Measurements from ENCODE around the gene VCL. TPM values are rescaled to one million over a fixed set of nuclear protein-coding genes. Genes with fewer than 3 reads are reported as not detected.
"Not testable (repeated sequence)": the region's sequence is repeated elsewhere in the genome, so short reads cannot be mapped to it uniquely, and the experiment has no call there.

VCL gene
- total RNA-seq, 1 experiment from 2014 or later = 378 TPM

GRCh38 chr10:73983096-73984047 lies 14.5 kb upstream of the VCL start:
- Histone ChIP-seq H3K4me3 (no peak overlapping the region), H3K27ac (no peak overlapping the region), H3K36me3 (no peaks in the 10 kb centered on the region), H3K27me3 (replicated peaks) (no peaks in the 10 kb centered on the region), H3K9me3 (replicated peaks) (no peaks in the 10 kb centered on the region), H3K4me1 (replicated peaks) (no peaks in the 10 kb centered on the region)
- no peak for DNase-seq (ENCODE audit: low read depth in 1 of 2, low spot score in 2 of 2)

DNA sequence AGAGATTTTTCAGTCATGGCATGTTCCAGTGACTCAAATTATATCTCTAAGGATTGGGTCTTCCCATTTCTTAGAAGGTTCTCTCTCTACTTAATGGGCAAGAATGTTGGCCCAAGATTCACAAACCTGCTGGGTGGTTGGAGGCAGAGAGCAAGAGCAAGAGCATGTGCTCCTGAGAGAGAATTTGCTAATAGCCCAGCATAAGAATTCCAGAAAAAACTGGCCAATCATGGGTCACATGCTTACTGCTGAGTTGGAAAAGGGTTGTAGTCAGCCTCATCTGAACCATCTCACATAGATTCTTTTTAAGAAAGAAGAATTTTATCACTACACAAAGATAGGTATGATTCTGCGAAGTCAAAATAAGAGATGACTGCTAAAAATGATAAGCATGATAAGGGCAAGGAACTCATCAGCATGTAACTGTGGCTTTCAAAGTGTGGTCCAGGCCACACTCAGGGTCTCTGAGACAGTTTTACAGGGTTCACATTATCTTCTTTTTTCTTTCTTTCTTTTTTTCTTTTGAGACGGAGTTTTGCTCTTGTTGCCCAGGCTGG lies 8.2 kb upstream of the VCL start:
- Histone ChIP-seq H3K4me3 (no peak overlapping the region), H3K36me3 (no peaks in the 10 kb centered on the region), H3K4me1 (replicated peaks) (no peaks in the 10 kb centered on the region), H3K27me3 (replicated peaks) (no peaks in the 10 kb centered on the region), H3K27ac (no peak overlapping the region), H3K9me3 (replicated peaks) (no peaks in the 10 kb centered on the region)
- DNase-seq (ENCODE audit: low read depth in 1 of 2, low spot score in 2 of 2) = no peak

GRCh38 chr10:73991203-73991883 lies 6.6 kb upstream of the VCL start:
- Histone ChIP-seq H3K27ac (no peak overlapping the region), H3K36me3 (no peaks in the 10 kb centered on the region), H3K27me3 (replicated peaks) (no peaks in the 10 kb centered on the region), H3K9me3 (replicated peaks) (no peaks in the 10 kb centered on the region), H3K4me3 (no peak overlapping the region), H3K4me1 (replicated peaks) (no peaks in the 10 kb centered on the region)
- no peak for DNase-seq (ENCODE audit: low read depth in 1 of 2, low spot score in 2 of 2)

DNA sequence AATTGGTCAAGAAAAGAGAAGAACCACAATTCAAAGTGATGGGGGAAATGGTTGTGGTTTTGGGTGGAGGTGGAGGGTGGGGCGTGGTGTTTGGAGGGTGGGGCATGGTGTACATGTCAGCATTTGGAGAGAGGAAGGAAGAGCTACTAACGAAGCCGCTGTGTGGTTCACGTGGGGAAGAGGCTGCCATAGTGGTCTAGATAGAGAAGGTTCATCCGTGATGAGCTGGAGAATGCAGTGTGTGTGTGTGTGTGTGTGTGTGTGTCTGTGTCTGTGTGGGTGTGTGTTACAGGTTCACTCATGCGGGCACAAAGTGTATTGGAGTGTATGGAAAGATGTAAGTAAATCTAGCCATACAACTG lies 6.1 kb upstream of the VCL start:
- Histone ChIP-seq H3K36me3 (no peaks in the 10 kb centered on the region), H3K27ac (no peak overlapping the region), H3K4me3 (no peak overlapping the region), H3K4me1 (replicated peaks) (no peaks in the 10 kb centered on the region), H3K27me3 (replicated peaks) (no peaks in the 10 kb centered on the region), H3K9me3 (replicated peaks) (no peaks in the 10 kb centered on the region)
- DNase-seq (ENCODE audit: low read depth in 1 of 2, low spot score in 2 of 2) = no peak

GRCh38 chr10:73992899-73993788 lies 4.8 kb upstream of the VCL start:
- Histone ChIP-seq H3K9me3 (replicated peaks) (no peaks in the 10 kb centered on the region), H3K27ac (no peak overlapping the region), H3K27me3 (replicated peaks) (no peaks in the 10 kb centered on the region), H3K4me3 (no peak overlapping the region), H3K36me3 (peaks cover 2% of the 10 kb centered on the region), H3K4me1 (replicated peaks) (no peaks in the 10 kb centered on the region)
- no peak for DNase-seq (ENCODE audit: low read depth in 1 of 2, low spot score in 2 of 2)

DNA sequence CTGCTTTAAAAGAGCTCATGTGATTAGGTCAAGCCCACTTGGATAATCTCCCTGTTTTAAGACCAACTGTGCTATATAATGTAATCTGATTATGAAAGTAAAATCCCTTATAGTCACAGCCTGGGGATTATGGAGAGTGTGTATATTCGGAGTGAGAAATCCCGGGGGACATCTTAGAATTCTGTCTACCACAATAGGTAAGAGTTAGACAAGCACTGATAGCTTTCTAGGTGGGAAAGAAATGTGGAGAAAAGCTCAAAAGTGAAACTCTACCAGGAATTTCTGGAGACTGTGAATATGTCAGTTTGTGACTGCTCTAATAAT lies 2.9 kb upstream of the VCL start:
- H3K27ac ChIP-seq = no peak overlapping the region
- H3K4me3 ChIP-seq = no peak overlapping the region
- H3K4me1 ChIP-seq (replicated peaks) = no peaks in the 10 kb centered on the region; the same call in 1 of the 2 replicates
- no peak for DNase-seq (ENCODE audit: low read depth in 1 of 2, low spot score in 2 of 2)
- no peaks in the 10 kb centered on the region for H3K9me3 ChIP-seq (replicated peaks)
- H3K27me3 ChIP-seq (replicated peaks) = no peaks in the 10 kb centered on the region
- peaks cover 21% of the 10 kb centered on the region for H3K36me3 ChIP-seq

GRCh38 chr10:73997461-73997786 lies 492 bp upstream of the VCL start:
- H3K9me3 ChIP-seq (replicated peaks) = no peaks in the 10 kb centered on the region
- no peak overlapping the region for H3K27ac ChIP-seq
- peak overlapping the region; percentile 84 for H3K4me3 ChIP-seq
- H3K36me3 ChIP-seq = peaks cover 45% of the 10 kb centered on the region
- H3K4me1 ChIP-seq (replicated peaks) = peaks cover 22% of the 10 kb centered on the region
- H3K27me3 ChIP-seq (replicated peaks) = no peaks in the 10 kb centered on the region
- DNase-seq (ENCODE audit: low read depth in 1 of 2, low spot score in 2 of 2) = no peak

DNA sequence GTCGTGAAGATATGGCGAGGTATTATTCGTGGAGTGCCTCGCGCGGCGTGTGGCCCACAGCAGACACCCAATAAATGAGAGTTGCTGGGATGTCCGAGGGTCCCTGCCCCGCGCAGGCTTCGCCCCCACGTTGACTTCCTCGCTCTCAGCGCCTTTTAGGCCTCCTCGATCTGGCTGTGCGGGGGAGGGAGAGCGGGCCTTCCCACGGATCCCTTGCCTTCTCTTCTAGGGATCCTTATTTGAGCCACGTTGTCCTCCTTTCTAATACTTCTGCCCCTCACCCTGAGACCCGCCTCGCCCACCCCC lies 660 bp downstream of the VCL start:
- no peak for DNase-seq (ENCODE audit: low read depth in 1 of 2, low spot score in 2 of 2)
- Histone ChIP-seq H3K9me3 (replicated peaks) (no peaks in the 10 kb centered on the region), H3K4me1 (replicated peaks) (peaks cover 31% of the 10 kb centered on the region), H3K4me3 (peak overlapping the region; percentile 84), H3K27ac (peak overlapping the region; percentile 86), H3K36me3 (peaks cover 53% of the 10 kb centered on the region), H3K27me3 (replicated peaks) (no peaks in the 10 kb centered on the region)

DNA sequence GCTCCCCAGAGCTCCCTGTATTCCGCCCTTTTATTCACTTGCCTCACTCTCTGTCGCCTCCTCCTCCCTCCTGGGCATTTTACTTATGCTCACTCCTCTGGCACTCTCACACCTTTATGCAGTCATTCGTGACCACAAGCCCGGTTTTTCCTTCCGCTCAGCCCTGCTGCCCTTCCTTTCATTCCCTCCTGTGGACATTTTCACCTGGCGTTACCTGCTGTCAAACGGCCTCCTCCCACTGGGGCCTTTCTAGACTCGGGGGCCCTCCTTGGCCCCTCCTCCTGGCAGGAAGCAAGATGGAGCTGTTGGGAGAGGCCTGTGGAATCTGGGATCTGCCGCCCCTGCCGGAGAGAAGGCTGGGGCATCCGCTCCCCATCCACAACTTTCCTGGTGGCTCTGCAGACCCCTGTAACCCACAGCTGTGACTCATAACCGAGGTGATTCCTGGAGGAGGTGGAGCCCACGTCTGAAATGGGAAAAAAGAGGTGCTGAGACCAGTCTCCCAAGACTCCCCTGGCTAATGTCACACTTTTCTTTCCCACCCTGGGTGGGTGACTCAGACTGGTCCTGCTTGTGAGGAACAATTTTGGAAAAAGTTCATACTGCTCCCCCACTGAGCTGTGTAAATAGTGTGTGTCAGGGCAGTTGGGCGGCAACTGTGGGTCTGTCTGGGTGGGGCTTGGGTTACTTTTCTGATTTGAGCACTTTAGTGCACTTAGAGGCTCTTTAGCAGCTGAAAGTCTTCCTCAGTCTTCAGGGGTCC lies 1.2 kb downstream of the VCL start:
- no peaks in the 10 kb centered on the region for H3K27me3 ChIP-seq (replicated peaks)

GRCh38 chr10:73999703-74000102 lies 1.8 kb downstream of the VCL start:
- no peak for DNase-seq (ENCODE audit: low read depth in 1 of 2, low spot score in 2 of 2)
- Histone ChIP-seq H3K9me3 (replicated peaks) (no peaks in the 10 kb centered on the region), H3K27me3 (replicated peaks) (no peaks in the 10 kb centered on the region), H3K27ac (peak overlapping the region; percentile 86), H3K4me1 (replicated peaks) (peaks cover 42% of the 10 kb centered on the region), H3K4me3 (peak overlapping the region; percentile 84), H3K36me3 (peaks cover 63% of the 10 kb centered on the region)

More for the DNA sequence above, 1.2 kb downstream of the VCL start:
- Histone ChIP-seq H3K36me3 (peaks cover 57% of the 10 kb centered on the region), H3K4me3 (peak overlapping the region; percentile 84), H3K27ac (peak overlapping the region; percentile 86), H3K9me3 (replicated peaks) (no peaks in the 10 kb centered on the region), H3K4me1 (replicated peaks) (peaks cover 37% of the 10 kb centered on the region)
- peak; percentile 94 for DNase-seq (ENCODE audit: low read depth in 1 of 2, low spot score in 2 of 2)

- peaks cover 68% of the 10 kb centered on the region for H3K36me3 ChIP-seq
Observed at GRCh38 chr10:74000244-74000643, 2.3 kb downstream of the VCL start.

DNA sequence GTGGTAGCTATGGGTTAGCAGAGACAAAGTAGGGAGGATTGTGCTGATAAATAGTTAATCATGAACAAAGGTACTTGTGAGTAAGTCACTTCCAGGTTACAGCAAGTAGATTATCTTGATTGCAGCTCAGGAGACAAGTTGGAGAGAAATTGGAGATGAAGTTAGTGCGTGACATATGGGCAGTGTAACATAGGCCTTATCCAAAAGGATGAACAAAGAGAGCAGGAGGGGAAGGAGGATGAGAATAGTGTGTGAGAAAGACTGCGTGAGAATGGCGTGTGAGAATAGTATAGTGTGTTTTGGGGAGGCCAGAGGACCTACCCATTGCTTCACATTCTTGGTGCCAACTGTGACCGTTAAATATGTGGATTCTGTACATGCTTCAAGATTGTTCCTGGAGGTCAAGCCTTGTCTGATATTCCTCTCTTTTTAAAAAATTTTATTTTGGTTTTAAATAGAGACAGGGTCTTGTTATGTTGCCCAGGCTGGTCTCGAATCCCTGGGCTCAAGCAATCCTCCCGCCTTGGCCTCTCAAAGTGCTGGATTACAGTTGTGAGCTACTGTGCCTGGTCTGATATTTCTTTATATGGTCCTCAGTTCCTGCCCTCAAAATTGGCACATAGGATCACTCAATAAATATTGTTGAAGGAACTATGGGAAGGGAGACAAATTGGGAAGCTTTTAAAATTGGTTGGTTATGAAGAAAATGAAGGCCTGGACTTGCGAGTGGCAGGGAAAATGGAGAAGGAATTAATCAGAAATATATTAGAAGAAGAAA lies 3.2 kb downstream of the VCL start:
- Histone ChIP-seq H3K27me3 (replicated peaks) (no peaks in the 10 kb centered on the region), H3K4me1 (replicated peaks) (peaks cover 54% of the 10 kb centered on the region), H3K36me3 (peaks cover 71% of the 10 kb centered on the region), H3K4me3 (peak overlapping the region; percentile 84; the same call in 1 of the 2 replicates), H3K9me3 (replicated peaks) (no peaks in the 10 kb centered on the region), H3K27ac (peak overlapping the region; percentile 86)
- DNase-seq (ENCODE audit: low read depth in 1 of 2, low spot score in 2 of 2) = no peak

More at GRCh38 chr10:74000244-74000643, 2.3 kb downstream of the VCL start:
- H3K4me3 ChIP-seq = peak overlapping the region; percentile 84
- peak overlapping the region; percentile 86 for H3K27ac ChIP-seq
- H3K9me3 ChIP-seq (replicated peaks); DNase-seq (ENCODE audit: low read depth in 1 of 2, low spot score in 2 of 2); H3K27me3 ChIP-seq (replicated peaks): not testable (repeated sequence)
- H3K4me1 ChIP-seq (replicated peaks) = peaks cover 48% of the 10 kb centered on the region

All from SJSA1 (cell line).